ENCODE results near the gene PNPLA5. TPM values are rescaled to one million over a fixed set of nuclear protein-coding genes. Genes with fewer than 3 reads are reported as not detected.

Gene PNPLA5
- total RNA-seq, 4 donors from 2014 or later, result not detected

DNA sequence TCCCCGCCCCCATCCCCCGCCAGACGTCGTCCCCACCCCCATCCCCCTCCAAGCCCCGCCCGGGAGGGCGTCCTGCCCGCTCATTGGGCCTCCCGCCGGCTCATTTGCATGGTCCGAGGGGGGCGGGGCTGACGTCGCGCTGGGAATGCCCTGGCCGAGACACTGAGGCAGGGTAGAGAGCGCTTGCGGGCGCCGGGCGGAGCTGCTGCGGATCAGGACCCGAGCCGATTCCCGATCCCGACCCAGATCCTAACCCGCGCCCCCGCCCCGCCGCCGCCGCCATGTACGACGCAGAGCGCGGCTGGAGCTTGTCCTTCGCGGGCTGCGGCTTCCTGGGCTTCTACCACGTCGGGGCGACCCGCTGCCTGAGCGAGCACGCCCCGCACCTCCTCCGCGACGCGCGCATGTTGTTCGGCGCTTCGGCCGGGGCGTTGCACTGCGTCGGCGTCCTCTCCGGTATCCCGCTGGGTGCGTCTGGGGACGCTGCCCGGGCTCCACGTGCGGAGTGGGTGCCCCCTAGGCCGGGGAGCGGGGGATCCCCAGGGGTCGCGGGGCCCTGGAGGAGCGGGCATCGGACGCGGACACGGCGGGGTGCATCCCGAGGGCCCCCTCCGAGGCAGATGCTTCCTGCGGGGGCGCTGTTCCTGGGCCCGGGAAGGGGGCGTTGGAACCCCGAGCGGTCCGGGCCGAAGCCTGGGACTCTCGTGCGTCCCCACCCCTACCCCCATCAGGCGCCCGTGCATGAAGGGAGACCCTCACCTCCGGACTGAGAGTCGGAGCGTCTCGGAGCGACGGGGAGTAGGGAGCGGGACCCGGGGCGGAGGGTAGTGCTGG lies 32.0 kb upstream of the PNPLA5 start, which contains the start of gene PNPLA3:
Gene PNPLA3 (plus strand): TSS at position 175 of the 834 bp plus-strand sequence. CDS start 107 bp downstream, at position 282.
- H3K4me3 ChIP-seq, result peak within 1 kb of the TSS; percentile 58 to 80 (median 68)
- H3K36me3 ChIP-seq, result no peaks in the 10 kb centered on the region
- peaks cover 0 to 9% (median 0%) of the 10 kb centered on the region in 3 donors for H3K27me3 ChIP-seq
- intact Hi-C loops (cut with DNase I; ENCODE audit: low total_unique reads) (loop anchor here (2.0 to 5.0 kb wide), 2 partner anchors 31 to 97 kb away; partner anchors contain the start of gene SAMM50), in situ Hi-C loops (cut with MboI; ENCODE audit: low sequenced_read_pairs in 4 of 4) (no loop called here)
- peak; percentile 83 to 87 for TF ChIP-seq POLR2A (IDR thresholded peaks at IDR 0.05)
- TF ChIP-seq, protein P1, sequence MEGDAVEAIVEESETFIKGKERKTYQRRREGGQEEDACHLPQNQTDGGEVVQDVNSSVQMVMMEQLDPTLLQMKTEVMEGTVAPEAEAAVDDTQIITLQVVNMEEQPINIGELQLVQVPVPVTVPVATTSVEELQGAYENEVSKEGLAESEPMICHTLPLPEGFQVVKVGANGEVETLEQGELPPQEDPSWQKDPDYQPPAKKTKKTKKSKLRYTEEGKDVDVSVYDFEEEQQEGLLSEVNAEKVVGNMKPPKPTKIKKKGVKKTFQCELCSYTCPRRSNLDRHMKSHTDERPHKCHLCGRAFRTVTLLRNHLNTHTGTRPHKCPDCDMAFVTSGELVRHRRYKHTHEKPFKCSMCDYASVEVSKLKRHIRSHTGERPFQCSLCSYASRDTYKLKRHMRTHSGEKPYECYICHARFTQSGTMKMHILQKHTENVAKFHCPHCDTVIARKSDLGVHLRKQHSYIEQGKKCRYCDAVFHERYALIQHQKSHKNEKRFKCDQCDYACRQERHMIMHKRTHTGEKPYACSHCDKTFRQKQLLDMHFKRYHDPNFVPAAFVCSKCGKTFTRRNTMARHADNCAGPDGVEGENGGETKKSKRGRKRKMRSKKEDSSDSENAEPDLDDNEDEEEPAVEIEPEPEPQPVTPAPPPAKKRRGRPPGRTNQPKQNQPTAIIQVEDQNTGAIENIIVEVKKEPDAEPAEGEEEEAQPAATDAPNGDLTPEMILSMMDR (IDR thresholded peaks at IDR 0.05 in 4 of 5, conservative IDR thresholded peaks at IDR 0.05 in 1 of 5), result peak in 2 of 5 experiments; percentile 13 to 35
- peaks cover 7 to 24% of the 10 kb centered on the region in 2 donors for H3K4me1 ChIP-seq
- DNase-seq (peak; percentile 86), ATAC-seq (peak; percentile 64 to 79)
- H3K9me3 ChIP-seq, result no peaks in the 10 kb centered on the region
- peak within 1 kb of the TSS; percentile 57 to 80 (median 65) for H3K27ac ChIP-seq

DNA sequence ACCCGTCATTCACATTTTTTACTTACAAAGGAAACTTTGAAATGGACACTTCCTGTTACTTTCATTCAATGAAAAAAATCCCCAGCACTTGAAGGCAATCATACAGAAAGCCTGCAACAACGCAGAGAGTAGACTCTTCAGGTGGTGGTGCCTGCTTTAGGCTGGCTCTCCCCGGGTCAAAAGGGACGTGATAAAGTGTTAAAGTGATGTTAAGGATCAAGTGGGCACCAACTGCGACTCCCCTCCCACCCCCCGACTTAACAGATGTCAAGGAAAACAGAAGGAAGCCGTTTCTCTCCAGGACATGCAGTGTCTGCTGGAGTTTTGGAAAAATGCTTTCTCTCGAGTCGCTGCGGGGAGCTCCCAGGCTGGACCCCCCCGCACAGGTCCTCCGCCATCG lies 31.4 kb upstream of the PNPLA5 start:
- DNase-seq (no peak), ATAC-seq (no peak)
- Histone ChIP-seq H3K4me3 (peak overlapping the region; percentile 58 to 80 (median 68)), H3K9me3 (no peaks in the 10 kb centered on the region), H3K27me3 (peaks cover 0 to 9% (median 0%) of the 10 kb centered on the region in 3 donors), H3K4me1 (peaks cover 7 to 24% of the 10 kb centered on the region in 2 donors), H3K27ac (peak overlapping the region in 1 of 4 donors; percentile 35), H3K36me3 (no peaks in the 10 kb centered on the region)
- TF ChIP-seq, protein P1 (IDR thresholded peaks at IDR 0.05 in 4 of 5, conservative IDR thresholded peaks at IDR 0.05 in 1 of 5), result no peak
- no peak for TF ChIP-seq POLR2A (IDR thresholded peaks at IDR 0.05)
- in situ Hi-C loops (cut with MboI; ENCODE audit: low sequenced_read_pairs in 4 of 4), result no loop called here
- intact Hi-C loops (cut with DNase I; ENCODE audit: low total_unique reads), result loop anchor here (5.0 kb wide), 1 partner anchor 96 kb away; no protein-coding TSS in a partner anchor

GRCh38 chr22:43922123-43922522 lies 30.3 kb upstream of the PNPLA5 start:
- Histone ChIP-seq H3K27me3 (peaks cover 0 to 9% (median 4%) of the 10 kb centered on the region in 3 donors), H3K4me1 (peaks cover 7 to 24% of the 10 kb centered on the region in 2 donors), H3K27ac (no peak overlapping the region), H3K4me3 (no peak overlapping the region), H3K9me3 (no peaks in the 10 kb centered on the region), H3K36me3 (no peaks in the 10 kb centered on the region)
- intact Hi-C loops (cut with DNase I; ENCODE audit: low total_unique reads), result loop anchor here (5.0 kb wide), 1 partner anchor 95 kb away; no protein-coding TSS in a partner anchor
- no peak for DNase-seq
- no peak for ATAC-seq
- in situ Hi-C loops (cut with MboI; ENCODE audit: low sequenced_read_pairs in 4 of 4), result no loop called here
- TF ChIP-seq, protein P1 (IDR thresholded peaks at IDR 0.05 in 4 of 5, conservative IDR thresholded peaks at IDR 0.05 in 1 of 5), result peak in 1 of 5 experiments; percentile 15
- no peak for TF ChIP-seq POLR2A (IDR thresholded peaks at IDR 0.05)

GRCh38 chr22:43921370-43921769 lies 29.6 kb upstream of the PNPLA5 start:
- H3K27ac ChIP-seq, result peak overlapping the region in 1 of 4 donors; percentile 47
- H3K27me3 ChIP-seq, result peaks cover 0 to 9% (median 4%) of the 10 kb centered on the region in 3 donors
- H3K4me1 ChIP-seq, result peaks cover 7 to 21% of the 10 kb centered on the region in 2 donors
- DNase-seq (peak; percentile 62 to 74), ATAC-seq (peak; percentile 26 to 74)
- no peak for TF ChIP-seq POLR2A (IDR thresholded peaks at IDR 0.05)
- TF ChIP-seq, protein P1 (IDR thresholded peaks at IDR 0.05 in 4 of 5, conservative IDR thresholded peaks at IDR 0.05 in 1 of 5), result no peak
- in situ Hi-C loops (cut with MboI; ENCODE audit: low sequenced_read_pairs in 4 of 4) (no loop called here), intact Hi-C loops (cut with DNase I; ENCODE audit: low total_unique reads) (loop anchor here (5.0 kb wide), 1 partner anchor 94 kb away; no protein-coding TSS in a partner anchor)
- no peaks in the 10 kb centered on the region for H3K9me3 ChIP-seq
- no peaks in the 10 kb centered on the region for H3K36me3 ChIP-seq
- H3K4me3 ChIP-seq, result no peak overlapping the region

Measured in gastrocnemius medialis (tissue), 4 donors.